Fibroblast of lung (primary cell): Measurements from ENCODE around the gene GBF1. TPM values are rescaled to one million over a fixed set of nuclear protein-coding genes. Genes with fewer than 3 reads are reported as not detected.

Experiments
- DNase-seq, 2 donors: peaks; one replicate each; pipeline versions ENCODE4 v3.0.0 to v3.0.0-alpha.2; 2010; ENCODE audit warnings: low read depth in 2 of 2
- H2AFZ ChIP-seq: 2 replicates; pipeline ENCODE4 v1.5.1; 2012; ENCODE audit warnings: low read length, control low read depth, inconsistent platforms
- H3K27ac ChIP-seq: 2 replicates; pipeline ENCODE4 v1.5.1; 2011; ENCODE audit warnings: low read length, control low read depth; ENCODE audit not compliant: insufficient read depth
- H3K27me3 ChIP-seq: 2 replicates; pipeline ENCODE4 v1.5.1; 2011; ENCODE audit warnings: mild to moderate bottlenecking, low read length; ENCODE audit not compliant: control insufficient read depth, insufficient read depth
- H3K36me3 ChIP-seq: 2 replicates; pipeline ENCODE4 v1.5.1; 2011; ENCODE audit warnings: low read length; ENCODE audit not compliant: control insufficient read depth, insufficient read depth
- H3K4me1 ChIP-seq: 2 replicates; pipeline ENCODE4 v1.5.1; 2011; ENCODE audit warnings: low read length; ENCODE audit not compliant: control insufficient read depth, insufficient read depth; ENCODE audit errors: extremely low read depth
- H3K4me2 ChIP-seq: 2 replicates; pipeline ENCODE4 v1.5.1; 2011; ENCODE audit warnings: low read length, control low read depth; ENCODE audit not compliant: insufficient read depth; ENCODE audit errors: extremely low read depth
- H3K4me3 ChIP-seq, 4 experiments: fragments of 200-600 bp in 1 of 4; sonication (generic) in 1 of 4; replicated peaks in 1 of 4; 2 replicates each; pipeline ENCODE4 v1.5.1; 2011 to 2016; ENCODE audit warnings: low read length in 4 of 4, low read depth in 3 of 4, mild to moderate bottlenecking in 3 of 4, control low read depth in 2 of 4, inconsistent platforms in 1 of 4, mixed read lengths in 1 of 4; ENCODE audit not compliant: insufficient read depth in 1 of 4; ENCODE audit errors: control extremely low read depth in 1 of 4
- H3K79me2 ChIP-seq: 2 replicates; pipeline ENCODE4 v1.5.1; 2012; ENCODE audit warnings: mild to moderate bottlenecking, low read length, inconsistent platforms; ENCODE audit not compliant: control insufficient read depth, insufficient read depth
- H3K9ac ChIP-seq: 2 replicates; pipeline ENCODE4 v1.5.1; 2011; ENCODE audit warnings: mild to moderate bottlenecking, low read length, control low read depth; ENCODE audit not compliant: insufficient read depth
- H3K9me3 ChIP-seq: 2 replicates; pipeline ENCODE4 v1.5.1; 2012; ENCODE audit warnings: low read depth, low read length; ENCODE audit not compliant: control insufficient read depth, insufficient read depth
- H4K20me1 ChIP-seq: 2 replicates; pipeline ENCODE4 v1.5.1; 2011; ENCODE audit warnings: low read length; ENCODE audit not compliant: control insufficient read depth, insufficient read depth; ENCODE audit errors: extremely low read depth
- CTCF ChIP-seq, 2 donors: IDR thresholded peaks in 1 of 2; conservative IDR thresholded peaks in 1 of 2; 1 replicate in 1 of 2; 2 replicates in 1 of 2; pipeline ENCODE4 v1.5.1; 2011 to 2012; ENCODE audit warnings: low read length in 2 of 2, control low read depth in 1 of 2, inconsistent platforms in 1 of 2, low read depth in 1 of 2, mild to moderate bottlenecking in 1 of 2
- EZH2 ChIP-seq: IDR thresholded peaks from 2 replicates; pipeline ENCODE4 v1.5.1; 2012; ENCODE audit warnings: low read length, control low read depth, mild to moderate bottlenecking; ENCODE audit errors: missing control alignments
- polyA plus RNA-seq, 2 donors: library from polyadenylated mRNA; depleted of rRNA in 1 of 2; stranded (reverse) in 1 of 2; unstranded in 1 of 2; fragments of >200 nt; gene quantifications; 2 replicates each; pipeline ENCODE4 v1.2.1, GENCODE V29; 2011 to 2012; ENCODE audit warnings: missing spikeins in 1 of 2
- total RNA-seq: library from RNA; depleted of rRNA; stranded (reverse); fragments of >200 nt; gene quantifications from 2 replicates; pipeline ENCODE4 v1.2.1, GENCODE V29; 2014

Gene GBF1
- total and polyA plus RNA-seq, 2 donors (not counting 1 experiment from before 2014, with no cell fraction given): 24.1 to 24.6 TPM

GRCh38 chr10:102403115-102403514, 157.8 kb downstream of the GBF1 start:
- Histone ChIP-seq H3K9me3 (no peaks in the 10 kb centered on the region), H2AFZ (no peak overlapping the region), H3K4me2 (no peak overlapping the region), H3K27ac (no peak overlapping the region), H3K79me2 (no peaks in the 10 kb centered on the region), H3K9ac (no peak overlapping the region), H4K20me1 (no peaks in the 10 kb centered on the region), H3K36me3 (peaks cover 5% of the 10 kb centered on the region), H3K4me3 (no peak overlapping the region), H3K4me1 (peaks cover 4% of the 10 kb centered on the region), H3K27me3 (peaks cover 8% of the 10 kb centered on the region)
- no peak for TF ChIP-seq EZH2
- no peak for TF ChIP-seq CTCF (conservative IDR thresholded peaks at IDR 0.05 in 1 of 2, IDR thresholded peaks at IDR 0.05 in 1 of 2; ENCODE audit: low read depth in 1 of 2, low read length in 2 of 2)
- no peak for DNase-seq

- H3K27me3 ChIP-seq: peaks cover 20% of the 10 kb centered on the region
- no peak for TF ChIP-seq EZH2
- TF ChIP-seq CTCF (conservative IDR thresholded peaks at IDR 0.05 in 1 of 2, IDR thresholded peaks at IDR 0.05 in 1 of 2; ENCODE audit: low read depth in 1 of 2, low read length in 2 of 2): no peak
- DNase-seq: no peak
- H3K4me3 ChIP-seq: no peak overlapping the region
- no peak overlapping the region for H2AFZ ChIP-seq
- no peak overlapping the region for H3K9ac ChIP-seq
- H3K79me2 ChIP-seq: no peaks in the 10 kb centered on the region
- H3K4me2 ChIP-seq: no peak overlapping the region
- H3K9me3 ChIP-seq: no peaks in the 10 kb centered on the region
- H4K20me1 ChIP-seq: no peaks in the 10 kb centered on the region
- H3K4me1 ChIP-seq: peaks cover 3% of the 10 kb centered on the region
- no peak overlapping the region for H3K27ac ChIP-seq
- H3K36me3 ChIP-seq: peaks cover 5% of the 10 kb centered on the region
Measured at GRCh38 chr10:102404361-102405107, 159.2 kb downstream of the GBF1 start.

- no peak for TF ChIP-seq CTCF (conservative IDR thresholded peaks at IDR 0.05 in 1 of 2, IDR thresholded peaks at IDR 0.05 in 1 of 2; ENCODE audit: low read depth in 1 of 2, low read length in 2 of 2)
- TF ChIP-seq EZH2: no peak
- H3K4me1 ChIP-seq: no peaks in the 10 kb centered on the region
- no peak overlapping the region for H3K27ac ChIP-seq
- peaks cover 26% of the 10 kb centered on the region for H3K27me3 ChIP-seq
- H3K9me3 ChIP-seq: no peaks in the 10 kb centered on the region
- no peak overlapping the region for H3K4me2 ChIP-seq
- peaks cover 3% of the 10 kb centered on the region for H3K36me3 ChIP-seq
- H2AFZ ChIP-seq: no peak overlapping the region
- no peak for DNase-seq
- no peak overlapping the region for H3K9ac ChIP-seq
- no peaks in the 10 kb centered on the region for H3K79me2 ChIP-seq
- no peaks in the 10 kb centered on the region for H4K20me1 ChIP-seq
- H3K4me3 ChIP-seq: no peak overlapping the region
Measured at GRCh38 chr10:102405108-102405571, 159.8 kb downstream of the GBF1 start.
